ENCODE results near the gene UMAD1.
A peak's percentile ranks its signal among the peaks of the same experiment; 100 is the strongest.

Gene UMAD1

GRCh38 chr7:7640221-7641128, at the start of gene UMAD1:
TSS of gene UMAD1 (plus strand) at chr7:7640752. CDS start at chr7:7673372, 32,620 bp downstream.
- DNase-seq, result peak; percentile 99

GRCh38 chr7:7595451-7595850, 45.1 kb upstream of the UMAD1 start:
- DNase-seq, result peak; percentile 55

GRCh38 chr7:7596176-7596575, 44.4 kb upstream of the UMAD1 start:
- peak; percentile 7 for DNase-seq

GRCh38 chr7:7607010-7607409, 33.5 kb upstream of the UMAD1 start:
- DNase-seq, result no peak

GRCh38 chr7:7609330-7609729, 31.2 kb upstream of the UMAD1 start:
- DNase-seq, result no peak

GRCh38 chr7:7612519-7612918, 28.0 kb upstream of the UMAD1 start:
- no peak for DNase-seq

- no peak for DNase-seq
These were observed 27.3 kb upstream of the UMAD1 start for GRCh38 chr7:7613210-7613609.

- no peak for DNase-seq
These were observed 26.4 kb upstream of the UMAD1 start for GRCh38 chr7:7614018-7614741.

- no peak for DNase-seq
These were observed 23.0 kb upstream of the UMAD1 start for GRCh38 chr7:7617550-7617949.

GRCh38 chr7:7618410-7618809, 22.1 kb upstream of the UMAD1 start:
- no peak for DNase-seq

GRCh38 chr7:7620236-7620635, 20.3 kb upstream of the UMAD1 start:
- no peak for DNase-seq

- DNase-seq, result no peak
These were observed 19.8 kb upstream of the UMAD1 start for GRCh38 chr7:7620644-7621210.

- DNase-seq, result no peak
These were observed 12.1 kb upstream of the UMAD1 start for GRCh38 chr7:7628476-7628875.

GRCh38 chr7:7630626-7631329, 9.8 kb upstream of the UMAD1 start:
- no peak for DNase-seq

GRCh38 chr7:7639421-7639820, 1.1 kb upstream of the UMAD1 start:
- no peak for DNase-seq

GRCh38 chr7:7639847-7640220, 718 bp upstream of the UMAD1 start:
- peak; percentile 76 for DNase-seq

GRCh38 chr7:7641129-7641663, 644 bp downstream of the UMAD1 start:
- DNase-seq, result no peak

GRCh38 chr7:7642081-7642480, 1.5 kb downstream of the UMAD1 start:
- no peak for DNase-seq

GRCh38 chr7:7647495-7648036, 7.0 kb downstream of the UMAD1 start:
- DNase-seq, result no peak

- no peak for DNase-seq
These were observed 10.2 kb downstream of the UMAD1 start for GRCh38 chr7:7650682-7651206.

- no peak for DNase-seq
These were observed 10.9 kb downstream of the UMAD1 start for GRCh38 chr7:7651479-7651878.

GRCh38 chr7:7652798-7653540, 12.4 kb downstream of the UMAD1 start:
- DNase-seq, result no peak
